GM23338 (cell line): Measurements from ENCODE around the gene POU6F1.

Source experiments
- EZH2 ChIP-seq: fragments of 200-600 bp; sonication (generic); IDR thresholded peaks from one replicate; pipeline ENCODE4 v1.8.0; 2017; ENCODE audit warnings: antibody characterized with exemption, mild to moderate bottlenecking, low read depth; ENCODE audit not compliant: unreplicated experiment
- REST ChIP-seq: IDR thresholded peaks from one replicate; pipeline ENCODE4 v1.6.1; 2018; ENCODE audit warnings: antibody characterized with exemption; ENCODE audit not compliant: unreplicated experiment
- STAT1 ChIP-seq: IDR thresholded peaks from one replicate; pipeline ENCODE4 v1.6.1; 2016; ENCODE audit warnings: antibody characterized with exemption; ENCODE audit not compliant: unreplicated experiment
- TF ChIP-seq, protein P1 (sequence below), 2 experiments: fragments of 200-600 bp in 1 of 2; sonication (generic) in 1 of 2; conservative IDR thresholded peaks; 2 replicates each; pipeline versions ENCODE4 v1.5.1 to v1.6.1; 2016 to 2017; ENCODE audit warnings: antibody characterized with exemption in 2 of 2, low read depth in 2 of 2, mild to moderate bottlenecking in 2 of 2, moderate library complexity in 1 of 2

DNA sequence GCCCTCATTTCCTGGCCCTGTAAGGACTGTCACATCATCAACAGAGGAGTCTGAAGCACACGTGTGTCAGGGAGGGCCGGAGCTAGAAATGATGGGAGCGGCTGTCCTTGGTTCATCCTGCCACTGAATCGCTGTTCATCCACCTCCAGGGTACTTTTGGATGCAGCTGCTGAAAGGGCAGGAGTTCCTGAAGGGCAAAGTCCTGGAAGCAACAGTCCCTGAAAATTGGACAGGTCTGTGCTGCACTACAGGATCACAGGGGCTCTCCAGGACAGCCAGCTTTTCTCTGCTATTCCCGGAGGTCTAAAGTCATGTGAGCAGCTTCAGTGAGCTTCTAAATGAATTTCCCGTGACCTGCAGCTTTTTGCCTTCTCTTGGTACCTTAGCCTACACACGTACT is 17.7 kb downstream of the POU6F1 start:
- TF ChIP-seq, protein P1, sequence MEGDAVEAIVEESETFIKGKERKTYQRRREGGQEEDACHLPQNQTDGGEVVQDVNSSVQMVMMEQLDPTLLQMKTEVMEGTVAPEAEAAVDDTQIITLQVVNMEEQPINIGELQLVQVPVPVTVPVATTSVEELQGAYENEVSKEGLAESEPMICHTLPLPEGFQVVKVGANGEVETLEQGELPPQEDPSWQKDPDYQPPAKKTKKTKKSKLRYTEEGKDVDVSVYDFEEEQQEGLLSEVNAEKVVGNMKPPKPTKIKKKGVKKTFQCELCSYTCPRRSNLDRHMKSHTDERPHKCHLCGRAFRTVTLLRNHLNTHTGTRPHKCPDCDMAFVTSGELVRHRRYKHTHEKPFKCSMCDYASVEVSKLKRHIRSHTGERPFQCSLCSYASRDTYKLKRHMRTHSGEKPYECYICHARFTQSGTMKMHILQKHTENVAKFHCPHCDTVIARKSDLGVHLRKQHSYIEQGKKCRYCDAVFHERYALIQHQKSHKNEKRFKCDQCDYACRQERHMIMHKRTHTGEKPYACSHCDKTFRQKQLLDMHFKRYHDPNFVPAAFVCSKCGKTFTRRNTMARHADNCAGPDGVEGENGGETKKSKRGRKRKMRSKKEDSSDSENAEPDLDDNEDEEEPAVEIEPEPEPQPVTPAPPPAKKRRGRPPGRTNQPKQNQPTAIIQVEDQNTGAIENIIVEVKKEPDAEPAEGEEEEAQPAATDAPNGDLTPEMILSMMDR (conservative IDR thresholded peaks at IDR 0.05; ENCODE audit: low read depth in 2 of 2), result no peak
- TF ChIP-seq EZH2 (no peak), REST (no peak), STAT1 (no peak)
